Stimulated activated CD4-positive, alpha-beta T cell treated with anti-CD3 and anti-CD28 coated beads, TNF-alpha, amount 100 ng/mL, for 1 hour (primary cell): ENCODE results near the gene PARD3.
"Not testable (repeated sequence)": the region's sequence is repeated elsewhere in the genome, so short reads cannot be mapped to it uniquely, and the experiment has no call there.

Experiments
- DNase-seq, 3 donors: peaks; one replicate each; pipeline ENCODE4 v3.0.0-alpha.2; 2020; ENCODE audit warnings: low read depth in 3 of 3, low spot score in 1 of 3

Gene PARD3

DNA sequence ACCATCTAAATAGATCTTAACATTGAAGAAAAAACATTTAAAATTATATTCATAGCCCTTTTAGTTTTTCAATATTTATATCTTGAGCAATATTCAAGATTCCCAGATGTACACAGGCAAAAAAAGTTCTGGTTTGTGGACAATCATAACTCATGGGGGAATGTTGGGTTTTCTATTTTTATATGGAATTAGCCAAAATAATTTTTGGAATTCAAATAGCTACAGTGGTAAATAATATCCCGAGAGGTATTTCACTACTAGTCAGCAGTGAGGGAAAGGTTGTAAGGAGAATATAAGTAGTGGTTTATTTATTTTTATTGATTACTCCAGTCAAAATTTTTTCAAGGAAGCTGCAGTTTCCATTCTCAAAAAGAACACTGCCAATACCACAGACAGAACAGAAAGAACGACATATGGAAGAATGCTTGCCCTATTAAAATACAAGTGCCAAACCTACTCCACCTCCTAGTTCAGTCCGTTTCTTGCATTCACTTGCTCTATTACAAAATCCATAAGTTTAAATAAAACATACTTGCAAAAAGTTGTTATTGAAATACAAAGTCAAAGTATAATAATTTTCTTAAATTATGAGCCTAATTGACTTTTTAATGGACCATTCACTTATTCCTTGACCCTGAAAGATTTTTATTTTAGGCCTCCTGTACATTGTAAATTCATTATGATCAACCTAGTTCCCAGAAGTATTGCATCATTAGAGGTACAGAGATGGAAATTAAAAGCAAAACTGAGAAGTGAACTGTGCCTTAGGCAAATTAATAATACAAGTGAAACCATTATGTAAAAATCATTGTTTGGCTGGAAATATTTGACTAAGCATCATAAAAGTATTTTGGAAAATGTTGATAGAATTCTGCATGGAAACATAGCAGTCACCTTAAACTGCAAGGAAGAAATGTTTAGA lies 533.2 kb downstream of the PARD3 start:
- no peak for DNase-seq

DNA sequence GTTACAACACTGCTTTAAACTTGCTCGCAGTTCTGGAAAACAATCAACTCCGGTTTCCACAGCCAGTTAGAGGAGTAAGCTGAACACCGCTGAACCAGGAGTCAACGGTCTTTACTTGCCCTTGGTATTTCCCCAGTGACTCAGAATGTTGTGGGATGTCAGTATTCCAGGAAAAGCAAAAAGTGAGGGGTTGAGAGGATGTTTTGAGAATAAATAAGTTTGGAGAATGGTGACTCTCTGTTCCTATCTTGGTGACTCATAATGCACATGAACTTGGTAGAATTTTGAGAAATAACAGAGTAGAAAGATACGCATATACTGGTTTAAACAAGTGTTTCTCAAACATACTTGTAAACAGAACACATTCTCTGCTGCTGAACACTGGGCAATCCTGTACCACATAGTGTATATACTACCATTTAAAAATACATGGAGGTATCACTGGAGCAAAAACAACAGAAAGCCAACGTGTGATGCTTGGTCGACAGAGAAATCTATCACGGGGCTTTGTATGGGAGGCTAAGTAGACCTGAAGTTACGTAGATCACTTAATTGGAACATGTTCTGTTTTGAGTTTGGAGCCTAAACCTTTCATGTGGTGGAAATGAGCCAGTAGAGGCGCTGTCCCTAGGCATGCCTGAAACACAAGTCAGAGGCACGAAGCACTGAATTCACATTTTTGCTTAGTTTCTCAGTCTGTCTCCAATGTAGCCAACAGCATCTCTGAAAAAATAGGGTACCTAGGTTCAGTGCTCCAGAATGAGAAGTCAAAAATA lies 534.3 kb downstream of the PARD3 start:
- DNase-seq, result no peak

GRCh38 chr10:34275626-34276130 lies 539.4 kb downstream of the PARD3 start:
- DNase-seq, result no peak

GRCh38 chr10:34274906-34275305 lies 540.2 kb downstream of the PARD3 start:
- DNase-seq, result no peak

GRCh38 chr10:34273340-34273739 lies 541.8 kb downstream of the PARD3 start:
- no peak for DNase-seq

- DNase-seq, result no peak
Observed at GRCh38 chr10:34272316-34272715, 542.8 kb downstream of the PARD3 start.

- DNase-seq, result not testable (repeated sequence)
Observed at GRCh38 chr10:34268410-34268809, 546.7 kb downstream of the PARD3 start.

DNA sequence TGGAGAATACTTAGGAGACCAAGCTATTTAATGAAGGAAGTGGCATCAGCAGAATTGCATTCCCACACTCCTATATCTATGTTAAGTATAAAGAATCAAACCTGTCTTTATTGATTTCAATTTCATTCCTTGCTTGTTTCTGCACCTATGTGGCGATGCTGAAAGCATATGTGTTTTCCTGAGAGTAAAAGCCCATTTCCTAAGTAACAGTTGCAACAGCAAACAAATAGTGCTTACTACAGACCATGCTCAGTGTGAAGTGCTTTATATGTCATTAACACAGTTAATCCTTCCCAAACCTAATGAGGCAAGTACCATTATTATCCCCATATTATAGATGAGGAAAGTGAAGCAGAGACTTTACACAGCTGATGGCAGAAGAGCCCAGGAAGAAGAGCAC lies 552.1 kb downstream of the PARD3 start:
- no peak for DNase-seq

DNA sequence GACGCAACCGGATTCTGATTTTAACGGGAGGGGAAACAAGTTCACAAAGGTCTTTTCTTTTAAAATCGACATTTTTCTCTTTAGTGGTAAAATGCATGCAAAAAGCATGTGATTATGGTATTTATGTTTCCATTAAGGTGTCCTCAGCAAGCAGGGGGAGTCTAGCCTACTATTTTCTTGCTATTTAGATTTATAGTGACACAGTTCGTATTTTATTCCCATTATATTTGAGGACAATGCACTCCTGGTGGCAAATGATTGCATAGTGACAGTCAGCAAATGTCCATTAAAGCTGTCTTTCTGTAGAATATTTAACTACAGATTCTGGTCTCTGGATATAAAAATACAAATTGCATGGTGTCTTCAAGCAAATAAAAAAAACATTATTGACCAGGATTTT lies 554.2 kb downstream of the PARD3 start:
- no peak for DNase-seq

DNA sequence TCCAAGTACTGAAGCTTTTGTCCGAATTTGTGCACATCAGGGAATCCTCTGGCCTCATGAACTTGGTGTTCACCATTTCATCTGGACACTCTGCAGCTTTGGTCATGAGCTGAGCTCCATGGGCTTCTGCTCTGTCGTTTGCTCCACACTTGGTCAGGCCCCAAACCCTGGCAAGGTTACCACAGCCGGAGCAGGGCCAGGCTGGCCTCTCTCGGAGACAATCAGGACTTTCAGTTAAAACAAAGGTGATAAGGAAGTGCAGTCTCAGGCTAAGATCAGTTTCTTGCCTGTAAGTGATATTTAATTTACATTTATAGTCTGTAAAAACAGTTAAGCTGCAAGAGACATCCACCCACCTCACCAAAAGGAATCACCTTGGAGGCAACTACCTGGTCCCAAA lies 558.9 kb downstream of the PARD3 start:
- DNase-seq, result no peak

GRCh38 chr10:34255035-34255434 lies 560.1 kb downstream of the PARD3 start:
- DNase-seq, result no peak

DNA sequence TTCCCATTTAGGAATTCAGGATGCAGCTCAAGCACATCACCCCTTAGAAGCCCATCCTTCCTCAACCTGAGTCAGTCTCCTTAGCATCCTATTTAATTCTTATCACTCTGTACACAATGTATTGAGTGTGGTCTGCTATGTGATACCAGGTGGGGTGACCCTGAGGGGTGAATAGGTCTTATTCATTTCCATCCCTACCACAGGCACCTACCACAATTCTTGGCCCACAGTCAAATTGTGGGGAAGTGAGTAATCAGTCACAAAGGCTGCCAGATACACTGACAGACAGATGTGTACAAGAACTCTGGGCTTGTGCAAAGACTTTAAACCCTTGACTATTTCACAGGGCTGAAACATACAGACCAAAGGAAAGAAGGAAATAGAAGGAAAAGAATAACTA lies 560.5 kb downstream of the PARD3 start:
- DNase-seq, result no peak

DNA sequence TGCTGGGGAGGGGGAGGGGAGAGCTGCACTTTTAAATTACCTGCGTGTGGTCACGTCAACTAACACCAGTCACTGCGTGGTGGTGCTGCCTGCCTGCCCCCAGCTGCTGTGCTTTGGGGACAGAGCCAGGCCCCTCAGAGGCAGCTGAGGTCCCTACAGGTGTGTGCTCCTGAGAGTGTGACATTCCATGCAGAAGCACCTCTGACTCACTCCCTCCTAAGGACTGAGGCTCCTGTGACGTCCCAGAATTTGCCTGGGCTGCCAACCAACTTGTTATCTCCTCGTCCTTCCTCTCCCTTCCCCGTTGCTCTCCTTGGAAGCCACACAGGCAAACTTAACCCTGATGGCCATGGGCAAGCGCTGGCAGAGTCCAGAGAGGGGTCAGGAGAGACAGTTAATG lies 563.0 kb downstream of the PARD3 start:
- no peak for DNase-seq

- no peak for DNase-seq
Observed at GRCh38 chr10:34251177-34251576, 563.9 kb downstream of the PARD3 start.

DNA sequence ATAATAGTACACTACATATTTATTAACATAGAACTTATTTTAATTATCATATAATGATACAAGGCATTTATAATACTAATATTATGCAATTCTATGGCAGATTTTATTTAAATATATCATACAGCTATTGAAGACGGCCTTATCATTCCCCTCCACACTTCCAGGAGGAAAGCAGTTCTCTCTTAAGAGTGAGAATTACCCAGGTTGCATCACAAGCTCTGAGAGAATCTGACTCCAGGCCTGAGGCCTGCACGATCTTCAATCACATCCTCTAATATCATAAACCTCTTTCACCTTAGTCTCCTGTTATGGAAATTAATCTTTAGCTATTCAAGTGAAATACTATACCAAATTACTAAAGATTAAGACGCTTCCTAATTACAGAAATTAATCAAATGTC lies 564.4 kb downstream of the PARD3 start:
- no peak for DNase-seq

DNA sequence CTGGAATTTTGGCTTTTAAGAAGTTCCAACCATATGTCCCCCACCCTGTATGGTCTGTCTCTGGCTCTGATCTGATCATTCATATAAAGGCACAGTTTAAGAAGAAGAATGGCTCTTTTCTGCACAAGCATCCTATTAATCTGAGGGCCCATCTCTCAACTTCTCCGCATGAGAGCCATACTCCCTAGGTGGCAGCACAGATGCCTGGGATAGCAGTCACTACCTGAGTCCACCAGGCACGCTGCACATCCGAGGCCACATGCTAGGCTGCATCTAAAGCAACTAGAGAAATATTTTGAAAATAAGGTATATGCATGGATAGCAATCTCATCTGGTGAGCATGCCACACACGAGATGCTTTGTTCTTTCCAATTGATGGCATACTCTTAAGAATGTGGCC lies 565.5 kb downstream of the PARD3 start:
- DNase-seq, result no peak

- no peak for DNase-seq
Observed at GRCh38 chr10:34247560-34247959, 567.5 kb downstream of the PARD3 start.

- DNase-seq, result no peak
Observed at GRCh38 chr10:34244756-34245484, 570.2 kb downstream of the PARD3 start.

GRCh38 chr10:34241226-34242000 lies 573.7 kb downstream of the PARD3 start:
- DNase-seq, result no peak

- DNase-seq, result no peak
Observed at GRCh38 chr10:34240039-34240438, 575.1 kb downstream of the PARD3 start.
